Stomach smooth muscle (tissue), 2 donors: Measurements from ENCODE around the gene FAM111A.

Experiments used
- H3K27ac ChIP-seq: one replicate; pipeline ENCODE4 v1.7.0; 2013; ENCODE audit warnings: mild to moderate bottlenecking, low read length, inconsistent platforms
- H3K27me3 ChIP-seq, 2 donors: one replicate each; pipeline ENCODE4 v1.7.0; 2013; ENCODE audit warnings: low read length in 2 of 2; ENCODE audit not compliant: insufficient read depth in 2 of 2, control insufficient read depth in 1 of 2
- H3K36me3 ChIP-seq, 2 donors: one replicate each; pipeline ENCODE4 v1.7.0; 2013; ENCODE audit warnings: low read length in 2 of 2; ENCODE audit not compliant: control insufficient read depth in 2 of 2, insufficient read depth in 2 of 2
- H3K4me1 ChIP-seq: one replicate; pipeline ENCODE4 v1.7.0; 2013; ENCODE audit warnings: low read length; ENCODE audit not compliant: control insufficient read depth, insufficient read depth
- H3K4me3 ChIP-seq, 2 donors: one replicate each; pipeline ENCODE4 v1.7.0; 2013; ENCODE audit warnings: low read length in 2 of 2
- H3K9ac ChIP-seq, 2 donors: one replicate each; pipeline ENCODE4 v1.7.0; 2013; ENCODE audit warnings: low read length in 2 of 2, mild to moderate bottlenecking in 1 of 2
- H3K9me3 ChIP-seq, 2 donors: one replicate each; pipeline ENCODE4 v1.7.0; 2013; ENCODE audit warnings: low read length in 2 of 2; ENCODE audit not compliant: control insufficient read depth in 2 of 2
- donor health status: healthy.
- donor health status: Pancreatic carcinoma.

FAM111A gene

DNA sequence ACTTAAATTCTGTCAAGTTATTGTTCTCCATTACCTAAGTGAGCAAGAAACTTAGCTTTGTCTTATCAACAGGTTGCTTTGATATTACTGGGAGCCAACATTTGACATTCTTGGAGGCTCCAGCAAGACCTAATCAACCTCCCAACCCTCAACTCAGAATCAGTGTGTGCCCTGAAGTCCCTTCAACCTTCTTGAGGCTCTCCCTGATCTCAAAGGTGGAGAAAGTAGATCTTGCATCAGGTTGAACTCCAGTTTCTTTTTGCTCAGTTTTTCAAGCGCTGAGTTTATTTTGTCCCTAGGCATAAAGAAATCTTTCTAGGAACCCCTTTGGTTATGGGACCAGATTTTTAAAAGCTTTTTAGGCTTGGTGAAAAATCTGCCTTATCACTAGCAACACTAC lies 1.4 kb downstream of the FAM111A start:
- Histone ChIP-seq H3K9ac (peak overlapping the region; percentile 61 to 72), H3K27me3 (no peaks in the 10 kb centered on the region), H3K4me3 (peak overlapping the region; percentile 76 to 98), H3K27ac (peak overlapping the region; percentile 65), H3K4me1 (peaks cover 11% of the 10 kb centered on the region), H3K9me3 (no peaks in the 10 kb centered on the region), H3K36me3 (no peaks in the 10 kb centered on the region)

DNA sequence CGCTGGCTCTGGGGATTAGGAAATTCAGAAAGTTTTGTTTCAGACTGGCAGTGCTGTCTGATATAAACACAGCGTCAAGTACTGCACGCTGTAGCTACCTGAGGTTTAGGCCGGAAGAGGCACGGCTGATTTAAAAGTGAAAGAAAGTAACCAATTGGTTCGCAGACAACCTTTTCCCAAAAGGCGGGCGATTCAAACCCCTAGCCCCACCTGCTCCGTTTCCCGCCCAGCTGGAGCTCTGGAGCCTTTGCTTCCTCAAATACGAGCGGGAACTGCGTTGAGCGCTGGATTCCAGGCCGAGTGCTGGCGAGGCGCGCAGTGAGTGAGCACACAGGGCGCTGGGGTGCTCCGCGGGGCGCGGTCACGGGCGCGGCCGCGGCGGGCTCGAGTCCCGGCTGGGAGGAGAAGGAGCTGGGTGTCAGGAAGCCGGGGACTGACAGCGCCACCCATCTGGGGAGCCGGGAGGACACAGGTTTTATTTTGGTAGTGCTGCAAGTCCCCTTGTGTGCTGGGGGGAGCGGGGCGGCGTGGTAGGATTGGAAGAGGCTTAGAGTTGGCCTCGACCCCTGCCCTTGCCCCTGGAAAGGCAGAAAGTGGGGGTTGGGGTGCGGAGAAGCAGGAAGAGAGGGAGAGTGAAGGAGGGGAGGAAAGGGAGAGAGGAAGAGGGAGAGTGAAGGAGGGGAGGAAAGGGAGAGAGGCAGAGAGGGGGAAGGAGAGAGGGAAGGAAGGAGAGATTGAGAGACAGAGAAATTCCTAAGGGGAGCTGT lies 2.1 kb downstream of the FAM111A start:
- Histone ChIP-seq H3K27ac (peak overlapping the region; percentile 65), H3K27me3 (no peaks in the 10 kb centered on the region), H3K4me1 (peaks cover 11% of the 10 kb centered on the region), H3K36me3 (no peaks in the 10 kb centered on the region), H3K9ac (peak overlapping the region; percentile 61 to 72), H3K4me3 (peak overlapping the region; percentile 76 to 98), H3K9me3 (no peaks in the 10 kb centered on the region)

DNA sequence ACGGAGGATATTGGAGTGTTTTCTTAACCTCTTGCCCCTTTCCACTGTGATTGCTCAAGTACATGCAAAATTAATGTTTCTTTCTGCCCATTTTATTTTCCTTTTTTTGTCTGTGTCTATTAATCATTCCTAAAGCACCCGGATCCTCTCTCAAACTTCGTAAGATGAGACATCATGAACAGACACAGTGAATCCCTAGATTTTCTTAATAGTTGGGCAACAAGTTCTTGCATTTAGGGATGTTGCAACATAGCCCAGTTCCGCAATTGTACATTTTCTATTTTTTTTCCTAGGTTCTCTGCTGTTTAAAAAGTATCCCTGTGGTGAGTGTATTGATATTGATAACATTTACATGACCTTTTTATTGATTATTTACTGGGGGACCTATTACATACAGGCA lies 2.9 kb downstream of the FAM111A start:
- peaks cover 11% of the 10 kb centered on the region for H3K4me1 ChIP-seq
- no peak overlapping the region for H3K4me3 ChIP-seq
- H3K36me3 ChIP-seq: no peaks in the 10 kb centered on the region
- H3K9ac ChIP-seq: peak overlapping the region in 1 of 2 donors; percentile 61
- H3K27ac ChIP-seq: no peak overlapping the region
- no peaks in the 10 kb centered on the region for H3K27me3 ChIP-seq
- no peaks in the 10 kb centered on the region for H3K9me3 ChIP-seq

DNA sequence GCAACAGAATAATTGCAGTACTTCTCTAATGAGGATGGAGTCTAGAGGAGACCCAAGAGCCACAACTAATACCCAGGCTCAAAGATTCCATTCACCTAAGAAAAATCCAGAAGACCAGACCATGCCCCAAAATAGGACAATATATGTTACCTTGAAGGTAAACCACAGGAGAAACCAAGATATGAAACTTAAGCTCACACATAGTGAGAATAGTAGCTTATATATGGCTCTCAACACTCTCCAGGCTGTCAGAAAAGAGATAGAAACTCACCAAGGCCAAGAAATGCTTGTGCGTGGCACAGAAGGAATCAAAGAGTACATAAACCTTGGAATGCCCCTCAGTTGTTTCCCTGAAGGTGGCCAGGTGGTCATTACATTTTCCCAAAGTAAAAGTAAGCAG lies 9.1 kb downstream of the FAM111A start:
- no peak overlapping the region for H3K27ac ChIP-seq
- no peaks in the 10 kb centered on the region for H3K4me1 ChIP-seq
- H3K36me3 ChIP-seq: no peaks in the 10 kb centered on the region
- no peaks in the 10 kb centered on the region for H3K27me3 ChIP-seq
- no peak overlapping the region for H3K4me3 ChIP-seq
- no peaks in the 10 kb centered on the region for H3K9me3 ChIP-seq
- no peak overlapping the region for H3K9ac ChIP-seq

DNA sequence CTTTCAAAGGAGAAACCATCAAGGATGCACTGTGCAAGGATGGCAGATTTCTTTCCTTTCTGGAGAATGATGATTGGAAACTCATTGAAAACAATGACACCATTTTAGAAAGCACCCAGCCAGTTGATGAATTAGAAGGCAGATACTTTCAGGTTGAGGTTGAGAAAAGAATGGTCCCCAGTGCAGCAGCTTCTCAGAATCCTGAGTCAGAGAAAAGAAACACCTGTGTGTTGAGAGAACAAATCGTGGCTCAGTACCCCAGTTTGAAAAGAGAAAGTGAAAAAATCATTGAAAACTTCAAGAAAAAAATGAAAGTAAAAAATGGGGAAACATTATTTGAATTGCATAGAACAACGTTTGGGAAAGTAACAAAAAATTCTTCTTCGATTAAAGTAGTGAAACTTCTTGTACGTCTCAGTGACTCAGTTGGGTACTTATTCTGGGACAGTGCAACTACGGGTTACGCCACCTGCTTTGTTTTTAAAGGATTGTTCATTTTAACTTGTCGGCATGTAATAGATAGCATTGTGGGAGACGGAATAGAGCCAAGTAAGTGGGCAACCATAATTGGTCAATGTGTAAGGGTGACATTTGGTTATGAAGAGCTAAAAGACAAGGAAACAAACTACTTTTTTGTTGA lies 9.8 kb downstream of the FAM111A start:
- Histone ChIP-seq H3K4me3 (no peak overlapping the region), H3K4me1 (no peaks in the 10 kb centered on the region), H3K27me3 (no peaks in the 10 kb centered on the region), H3K27ac (no peak overlapping the region), H3K9me3 (no peaks in the 10 kb centered on the region), H3K36me3 (no peaks in the 10 kb centered on the region), H3K9ac (no peak overlapping the region)

DNA sequence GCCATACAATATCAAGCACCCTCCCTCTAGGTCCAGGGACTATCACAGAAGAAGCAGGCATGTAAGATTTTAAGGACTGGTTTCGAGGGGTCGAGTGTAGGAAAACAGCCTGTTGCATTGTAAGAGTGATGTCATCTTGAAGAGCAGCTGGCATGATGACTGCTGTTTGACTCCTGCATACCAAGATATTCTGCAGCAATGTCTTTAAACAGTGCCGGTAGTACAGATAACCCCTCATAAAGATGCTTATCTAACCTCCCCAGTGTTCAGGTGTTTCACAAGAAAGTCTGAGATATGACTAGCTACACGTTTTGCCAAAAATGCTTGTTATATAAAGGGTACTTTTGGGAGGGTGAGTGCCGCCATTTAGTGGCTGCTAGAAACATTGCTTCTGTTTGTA lies 12.0 kb downstream of the FAM111A start:
- no peak overlapping the region for H3K4me3 ChIP-seq
- no peak overlapping the region for H3K27ac ChIP-seq
- no peaks in the 10 kb centered on the region for H3K9me3 ChIP-seq
- peaks cover 0 to 5% of the 10 kb centered on the region in 2 donors for H3K27me3 ChIP-seq
- no peak overlapping the region for H3K9ac ChIP-seq
- no peaks in the 10 kb centered on the region for H3K36me3 ChIP-seq
- no peaks in the 10 kb centered on the region for H3K4me1 ChIP-seq

DNA sequence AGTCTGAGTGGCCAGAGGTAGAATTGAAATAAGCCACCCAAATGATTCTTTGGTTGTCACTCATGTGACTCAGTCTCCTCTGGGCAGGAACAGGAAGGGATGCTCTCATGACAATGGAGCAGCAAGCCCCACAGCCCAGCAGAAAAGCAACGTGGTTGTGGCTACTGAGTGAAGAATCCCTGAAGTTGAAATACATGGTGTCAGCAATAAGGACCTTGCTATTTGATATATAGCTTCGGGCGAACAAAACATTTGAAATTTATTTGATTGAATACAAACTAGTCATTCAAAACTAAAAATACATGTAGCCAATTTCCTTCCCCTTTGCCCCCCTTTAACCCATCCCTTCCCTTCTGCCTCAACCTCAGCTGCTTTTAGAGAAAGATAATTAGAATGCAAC lies 14.8 kb downstream of the FAM111A start:
- no peaks in the 10 kb centered on the region for H3K9me3 ChIP-seq

DNA sequence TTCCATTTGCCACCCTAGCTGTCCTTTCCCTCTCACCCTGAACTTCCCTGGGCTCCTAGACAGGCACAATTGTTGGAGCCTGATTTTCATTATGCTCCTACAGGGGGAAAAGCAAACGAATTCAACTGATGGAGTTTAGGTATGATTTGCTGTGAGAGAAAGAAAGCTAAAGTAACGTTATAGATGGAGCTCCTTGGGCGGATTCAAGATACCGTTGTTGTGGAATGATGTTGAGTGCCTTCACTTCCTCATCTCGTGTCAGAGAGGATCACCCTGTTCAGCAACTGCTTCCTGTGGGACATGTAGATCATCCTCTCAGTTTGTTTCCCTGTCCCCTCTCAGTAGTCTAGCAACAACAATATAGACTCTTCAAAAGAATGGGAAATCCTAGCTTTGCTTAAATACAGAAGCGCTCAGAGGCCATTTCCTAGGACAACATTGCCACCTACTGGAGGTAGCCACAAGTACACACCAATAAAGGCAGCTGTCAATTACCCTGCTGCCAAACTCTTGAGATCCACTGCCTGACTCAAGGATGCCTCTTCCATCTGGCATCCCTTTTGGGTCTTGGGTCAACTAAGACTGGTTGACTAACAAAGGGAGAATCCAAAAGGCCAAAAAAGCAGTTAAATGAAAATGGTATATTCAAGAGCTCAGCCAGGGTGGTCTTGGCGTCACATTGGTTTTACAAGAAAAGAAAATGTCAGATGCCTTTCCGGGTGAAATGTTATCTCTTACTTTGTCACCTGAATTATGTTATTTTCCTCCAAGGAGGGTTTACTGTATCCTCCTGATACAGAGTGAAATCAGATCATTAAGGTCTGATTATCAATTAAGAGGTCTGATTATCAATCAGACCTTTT lies 15.8 kb downstream of the FAM111A start:
- no peak overlapping the region for H3K27ac ChIP-seq
- no peaks in the 10 kb centered on the region for H3K4me1 ChIP-seq
- H3K9ac ChIP-seq: peak overlapping the region in 1 of 2 donors; percentile 14
- no peaks in the 10 kb centered on the region for H3K9me3 ChIP-seq
- no peak overlapping the region for H3K4me3 ChIP-seq
- peaks cover 3 to 10% of the 10 kb centered on the region in 2 donors for H3K27me3 ChIP-seq
- no peaks in the 10 kb centered on the region for H3K36me3 ChIP-seq

More for the DNA sequence above, 14.8 kb downstream of the FAM111A start:
- H3K27ac ChIP-seq: no peak overlapping the region
- no peaks in the 10 kb centered on the region for H3K4me1 ChIP-seq
- peaks cover 3 to 10% of the 10 kb centered on the region in 2 donors for H3K27me3 ChIP-seq
- H3K9ac ChIP-seq: no peak overlapping the region
- H3K36me3 ChIP-seq: no peaks in the 10 kb centered on the region
- H3K4me3 ChIP-seq: no peak overlapping the region

DNA sequence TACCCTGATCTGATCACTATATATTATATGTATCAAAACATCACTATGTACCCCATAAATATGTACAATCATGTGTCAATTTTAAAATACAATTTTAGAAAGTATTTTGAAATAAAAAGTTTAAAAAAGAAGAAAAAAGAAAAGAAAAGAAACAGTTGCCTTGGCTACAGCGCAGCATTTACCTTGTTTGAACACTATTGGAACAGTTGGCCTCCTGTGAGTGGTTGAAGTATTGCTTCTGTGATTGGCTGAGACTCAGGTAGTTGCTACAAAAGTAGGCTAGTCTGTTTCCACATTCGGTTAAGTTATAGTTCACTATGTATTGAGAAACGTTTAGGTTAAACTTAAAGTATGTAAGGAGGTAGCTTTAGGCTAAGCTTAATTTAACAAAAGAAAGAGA lies 21.4 kb downstream of the FAM111A start:
- Histone ChIP-seq H3K9me3 (no peaks in the 10 kb centered on the region), H3K4me3 (no peak overlapping the region), H3K4me1 (no peaks in the 10 kb centered on the region), H3K36me3 (no peaks in the 10 kb centered on the region), H3K27me3 (peaks cover 3 to 5% of the 10 kb centered on the region in 2 donors), H3K9ac (no peak overlapping the region), H3K27ac (no peak overlapping the region)

DNA sequence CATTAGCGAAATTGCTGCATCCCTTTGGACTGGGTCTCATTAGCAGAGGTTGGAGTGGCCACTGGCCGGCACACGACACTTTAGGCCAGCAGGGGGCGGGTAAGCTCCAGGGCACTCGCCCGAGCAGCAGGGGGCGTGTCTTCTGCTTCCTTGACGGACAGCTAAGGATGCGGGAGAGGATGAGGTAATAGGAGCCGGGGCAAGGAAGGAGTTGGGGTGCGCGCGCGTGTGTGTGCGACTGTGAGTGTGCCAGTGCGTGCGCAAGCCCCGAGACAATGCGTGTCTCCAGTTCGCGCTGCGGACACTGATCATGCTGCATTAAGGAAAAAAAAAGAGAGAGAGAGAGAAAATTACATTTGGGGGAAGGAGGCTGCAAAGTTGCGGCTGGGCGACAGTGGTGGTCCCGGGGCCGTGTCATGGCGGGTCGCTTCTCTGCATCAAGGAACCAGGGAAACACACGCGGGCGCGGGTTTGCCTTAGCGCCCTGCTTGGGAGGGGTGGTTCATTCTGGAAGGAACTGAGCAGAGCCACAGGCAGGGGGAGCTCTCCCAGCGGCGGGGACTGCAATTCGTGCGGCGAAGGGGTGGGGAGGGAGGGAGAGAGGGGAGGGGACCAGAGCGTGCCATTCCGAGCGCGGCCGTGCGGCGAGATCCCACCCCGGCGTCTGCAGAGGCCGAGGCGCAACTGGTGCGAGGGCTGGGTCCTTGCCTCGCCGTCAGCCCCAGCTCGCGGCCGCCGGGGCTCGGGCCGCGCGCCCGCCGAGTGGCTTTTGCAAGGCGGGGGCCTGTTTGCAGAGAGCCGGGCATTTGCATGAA lies 29.1 kb downstream of the FAM111A start, which contains the start of gene DTX4:
Gene DTX4 (plus strand): TSS at position 625 of the 815 bp plus-strand sequence. CDS start 464 bp downstream, outside the sequence.
- peaks cover 0 to 4% of the 10 kb centered on the region in 2 donors for H3K27me3 ChIP-seq
- H3K9ac ChIP-seq: peak within 1 kb of the TSS; percentile 50 to 66
- peaks cover 22% of the 10 kb centered on the region for H3K4me1 ChIP-seq
- H3K9me3 ChIP-seq: no peaks in the 10 kb centered on the region
- no peak within 1 kb of the TSS for H3K27ac ChIP-seq
- peak within 1 kb of the TSS; percentile 87 to 89 for H3K4me3 ChIP-seq
- H3K36me3 ChIP-seq: no peaks in the 10 kb centered on the region
